HCT116 (cell line): Measurements from ENCODE around the gene FNBP1. TPM values are rescaled to one million over a fixed set of nuclear protein-coding genes. Genes with fewer than 3 reads are reported as not detected.

Source experiments
- ATAC-seq: fragments of 200-7000 bp; cut with Tn5 transposase; 2 replicates; pipeline ENCODE4 v1.9.1; 2020; ENCODE audit warnings: mild to moderate bottlenecking, moderate library complexity
- BruUV-seq: library from RNA; stranded (reverse); fragments of 400-500 nt; replicated peaks from 2 replicates; lab custom pipeline; 2021; lab: Mats Ljungman, UMichigan
- CTCF ChIA-PET: fragments of 300-600 bp; sonication (Branson Sonifier 250); formaldehyde crosslinking; loops from one replicate; lab custom pipeline; 2021; ENCODE audit warnings: antibody characterized with exemption; lab: Charles Lee
- POLR2A ChIA-PET: fragments of 300-600, 350-600 bp; sonication (Branson Sonifier 250); formaldehyde crosslinking; loops from one replicate; lab custom pipeline; 2021; ENCODE audit warnings: antibody characterized with exemption; lab: Charles Lee
- RAD21 ChIA-PET, 2 experiments: fragments of 300-600 bp; sonication (Branson Sonifier 250); formaldehyde crosslinking; loops; one replicate each; lab custom pipeline; 2023; ENCODE audit warnings: low total read pairs in 2 of 2; ENCODE audit not compliant: uncharacterized antibody in 2 of 2, unreplicated experiment in 2 of 2, low non-redundant PET in 1 of 2; lab: Charles Lee
- DNase-seq: peaks from one replicate; pipeline ENCODE4 v3.0.0-alpha.2; 2010; ENCODE audit warnings: low read depth, low spot score
- H2AFZ ChIP-seq: fragments of 200-600 bp; shearing (Covaris generic), sonication (generic); 2 replicates; pipeline ENCODE4 v1.6.1; 2017; ENCODE audit warnings: low read depth, mixed run types, mixed read lengths, antibody characterized with exemption, low read length; ENCODE audit not compliant: poor library complexity, severe bottlenecking
- H3K27ac ChIP-seq: 2 replicates; pipeline ENCODE4 v1.5.1; 2012; ENCODE audit warnings: low read depth, low read length
- H3K27me3 ChIP-seq: fragments of 200-600 bp; sonication (generic); 2 replicates; pipeline ENCODE4 v1.6.1; 2016; ENCODE audit warnings: mixed run types, low read length, mixed read lengths; ENCODE audit not compliant: insufficient read depth
- H3K36me3 ChIP-seq, 2 experiments: fragments of 200-500 bp in 1 of 2; fragments of 200-600 bp in 1 of 2; sonication (Bioruptor generic) in 1 of 2; sonication (generic) in 1 of 2; 2 replicates each; pipeline versions ENCODE4 v1.5.1 to v1.6.1; 2014 to 2016; ENCODE audit warnings: low read length in 2 of 2, inconsistent platforms in 1 of 2, mixed read lengths in 1 of 2, mixed run types in 1 of 2; ENCODE audit not compliant: insufficient read depth in 2 of 2, control insufficient read depth in 1 of 2
- H3K4me1 ChIP-seq, 2 experiments: fragments of 200-600 bp in 1 of 2; sonication (generic) in 1 of 2; 2 replicates each; pipeline versions ENCODE4 v1.5.1 to v1.6.1; 2012 to 2017; ENCODE audit warnings: low read length in 2 of 2, inconsistent platforms in 1 of 2, mild to moderate bottlenecking in 1 of 2, mixed read lengths in 1 of 2, mixed run types in 1 of 2, moderate library complexity in 1 of 2; ENCODE audit not compliant: insufficient read depth in 2 of 2, control insufficient read depth in 1 of 2
- H3K4me2 ChIP-seq: fragments of 200-600 bp; sonication (generic); 2 replicates; pipeline ENCODE4 v1.6.1; 2017; ENCODE audit warnings: mixed run types, low read length, mixed read lengths
- H3K4me3 ChIP-seq, 2 experiments: fragments of 200-600 bp in 1 of 2; sonication (generic) in 1 of 2; replicated peaks in 1 of 2; 2 replicates each; pipeline ENCODE4 v1.5.1; 2011 to 2016; ENCODE audit warnings: low read length in 2 of 2, control low read depth in 1 of 2, low read depth in 1 of 2, mild to moderate bottlenecking in 1 of 2, mixed read lengths in 1 of 2, mixed run types in 1 of 2
- H3K79me2 ChIP-seq: fragments of 200-600 bp; sonication (generic); 2 replicates; pipeline ENCODE4 v1.6.1; 2017; ENCODE audit warnings: mild to moderate bottlenecking, mixed run types, low read length, moderate library complexity, mixed read lengths; ENCODE audit not compliant: insufficient read depth
- H3K9ac ChIP-seq: fragments of 200-600 bp; sonication (generic); 2 replicates; pipeline ENCODE4 v1.6.1; 2016; ENCODE audit warnings: low read length, mixed read lengths
- H3K9me2 ChIP-seq: fragments of 200-600 bp; sonication (generic), shearing (Covaris generic); 2 replicates; pipeline ENCODE4 v1.6.1; 2017; ENCODE audit warnings: mixed run types, mild to moderate bottlenecking, moderate library complexity; ENCODE audit not compliant: insufficient read depth
- H3K9me3 ChIP-seq, 2 experiments: fragments of 200-500 bp in 1 of 2; fragments of 200-600 bp in 1 of 2; sonication (Bioruptor generic) in 1 of 2; sonication (generic) in 1 of 2; 2 replicates each; pipeline ENCODE4 v1.6.1; 2014 to 2017; ENCODE audit warnings: low read length in 2 of 2, mixed read lengths in 2 of 2, inconsistent platforms in 1 of 2, low read depth in 1 of 2, mild to moderate bottlenecking in 1 of 2, mixed run types in 1 of 2, moderate library complexity in 1 of 2; ENCODE audit not compliant: control insufficient read depth in 1 of 2, insufficient read depth in 1 of 2
- H4K20me1 ChIP-seq: fragments of 200-600 bp; sonication (generic), shearing (Covaris generic); 2 replicates; pipeline ENCODE4 v1.6.1; 2017; ENCODE audit warnings: mixed run types, mild to moderate bottlenecking, moderate library complexity; ENCODE audit not compliant: insufficient read depth
- ATF3 ChIP-seq: IDR thresholded peaks from 2 replicates; pipeline ENCODE4 v1.6.1; 2012
- CBX3 ChIP-seq: IDR thresholded peaks from 2 replicates; pipeline ENCODE4 v1.6.1; 2012; ENCODE audit warnings: low read depth
- CTCF ChIP-seq, 3 experiments: fragments of 200-600 bp in 1 of 3; sonication (generic) in 1 of 3; IDR thresholded peaks in 2 of 3; conservative IDR thresholded peaks in 1 of 3; 2 replicates each; pipeline ENCODE4 v1.5.1; 2012 to 2017; ENCODE audit warnings: low read depth in 2 of 3, low read length in 2 of 3, antibody characterized with exemption in 1 of 3, borderline replicate concordance in 1 of 3, control low read depth in 1 of 3, mild to moderate bottlenecking in 1 of 3, mixed read lengths in 1 of 3, mixed run types in 1 of 3, moderate library complexity in 1 of 3; ENCODE audit not compliant: insufficient read depth in 1 of 3
- ELF1 ChIP-seq: IDR thresholded peaks from 2 replicates; pipeline ENCODE4 v1.6.1; 2012; ENCODE audit warnings: low read depth, borderline replicate concordance
- FOSL1 ChIP-seq: IDR thresholded peaks from 2 replicates; pipeline ENCODE4 v1.6.1; 2012; ENCODE audit warnings: low read depth
- JUND ChIP-seq: IDR thresholded peaks from 2 replicates; pipeline ENCODE4 v1.6.1; 2012
- POLR2A ChIP-seq: IDR thresholded peaks from 2 replicates; pipeline ENCODE4 v1.7.0; 2011; ENCODE audit warnings: borderline replicate concordance; ENCODE audit not compliant: insufficient read depth, insufficient read length; ENCODE audit errors: extremely low read depth
- REST ChIP-seq: IDR thresholded peaks from 2 replicates; pipeline ENCODE4 v1.6.1; 2012; ENCODE audit warnings: low read depth
- SP1 ChIP-seq: IDR thresholded peaks from 2 replicates; pipeline ENCODE4 v1.6.1; 2012; ENCODE audit warnings: low read depth
- SRF ChIP-seq: IDR thresholded peaks from 2 replicates; pipeline ENCODE4 v1.6.1; 2012; ENCODE audit warnings: low read depth
- TCF7L2 ChIP-seq: IDR thresholded peaks from 2 replicates; pipeline ENCODE4 v1.7.0; 2011; ENCODE audit warnings: borderline replicate concordance, inconsistent platforms; ENCODE audit not compliant: insufficient read depth, insufficient read length; ENCODE audit errors: extremely low read depth
- YY1 ChIP-seq: IDR thresholded peaks from 2 replicates; pipeline ENCODE4 v1.6.1; 2011; ENCODE audit warnings: low read length, low read depth, moderate library complexity, mild to moderate bottlenecking; ENCODE audit not compliant: insufficient replicate concordance; ENCODE audit errors: extremely low read depth
- ZFX ChIP-seq: fragments of 450-650 bp; IDR thresholded peaks from 2 replicates; pipeline ENCODE4 v1.6.1; 2017
- ZNF274 ChIP-seq: fragments of 200-500 bp; sonication (Bioruptor generic); IDR thresholded peaks from 2 replicates; pipeline ENCODE4 v1.6.1; 2014; ENCODE audit warnings: mild to moderate bottlenecking, low read depth, low read length, inconsistent platforms
- intact Hi-C: fragments of 100-400 bp; cut with micrococcal nuclease; formaldehyde crosslinking; loops from 2 replicates; pipeline ENCODE4 v1.10.0; 2022
- total RNA-seq: library from RNA; stranded (reverse); gene quantifications from one replicate; pipeline ENCODE4 v1.2.1, GENCODE V29; 2021; ENCODE audit not compliant: unreplicated experiment

FNBP1 gene
- total RNA-seq, 1 experiment from 2014 or later = 25.0 TPM

GRCh38 chr9:129902740-129903134 is 140.3 kb downstream of the FNBP1 start:
- no peak for ATAC-seq
- no peaks in the 10 kb centered on the region for H3K79me2 ChIP-seq
- no peak overlapping the region for H3K9ac ChIP-seq
- H3K4me3 ChIP-seq = no peak overlapping the region
- H3K4me1 ChIP-seq = peaks cover 0 to 5% of the 10 kb centered on the region in 2 experiments; a peak in 2 of 4 replicates
- H2AFZ ChIP-seq = no peak overlapping the region
- intact Hi-C loops = no loop called here
- no peaks in the 10 kb centered on the region for H3K9me3 ChIP-seq
- DNase-seq = no peak
- no peak overlapping the region for H3K27ac ChIP-seq
- ChIA-PET CTCF (no interaction called here), RAD21 (no interaction called here), POLR2A (no interaction called here)
- no peak overlapping the region for H3K4me2 ChIP-seq
- no TSS peak for BruUV-seq
- H3K27me3 ChIP-seq = no peaks in the 10 kb centered on the region
- H4K20me1 ChIP-seq = no peaks in the 10 kb centered on the region
- no peaks in the 10 kb centered on the region; a peak in 1 of 4 replicates for H3K36me3 ChIP-seq
- TF ChIP-seq POLR2A (no peak), ATF3 (no peak), ZNF274 (no peak), CBX3 (no peak), YY1 (no peak), ZFX (no peak), FOSL1 (no peak), ELF1 (no peak), JUND (no peak), SRF (no peak), TCF7L2 (no peak), CTCF (IDR thresholded peaks at IDR 0.05 in 2 of 3, conservative IDR thresholded peaks at IDR 0.05 in 1 of 3; ENCODE audit: borderline replicate concordance in 1 of 3, insufficient read depth in 1 of 3, low read depth in 2 of 3, low read length in 2 of 3) (no peak), REST (no peak), SP1 (no peak)
- no peaks in the 10 kb centered on the region for H3K9me2 ChIP-seq
